KG1 (cell line): ENCODE results near the gene DAW1.
"Not testable (repeated sequence)": the region's sequence is repeated elsewhere in the genome, so short reads cannot be mapped to it uniquely, and the experiment has no call there.

ENCODE experiments used
- DNase-seq: peaks from one replicate; lab custom pipeline; 2025; lab: John Stamatoyannopoulos, UW

Gene DAW1

DNA sequence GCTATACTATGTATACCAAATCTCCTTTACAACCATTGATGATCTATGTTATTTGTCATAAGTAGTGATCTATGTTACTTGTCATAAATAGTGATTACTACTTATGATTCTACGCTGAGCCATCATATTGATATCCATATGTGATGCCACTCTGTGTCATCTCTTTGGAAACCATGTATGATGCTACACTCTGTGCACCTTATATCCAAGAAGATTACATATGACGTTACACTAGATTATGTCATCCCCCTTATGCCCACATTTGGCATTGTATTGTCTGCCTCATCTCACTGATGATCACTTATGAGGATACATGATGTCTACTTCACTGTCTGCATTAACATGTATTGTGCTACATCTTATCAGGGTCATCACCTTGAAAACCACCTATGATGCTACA is 42.9 kb downstream of the DAW1 start:
- no peak for DNase-seq

DNA sequence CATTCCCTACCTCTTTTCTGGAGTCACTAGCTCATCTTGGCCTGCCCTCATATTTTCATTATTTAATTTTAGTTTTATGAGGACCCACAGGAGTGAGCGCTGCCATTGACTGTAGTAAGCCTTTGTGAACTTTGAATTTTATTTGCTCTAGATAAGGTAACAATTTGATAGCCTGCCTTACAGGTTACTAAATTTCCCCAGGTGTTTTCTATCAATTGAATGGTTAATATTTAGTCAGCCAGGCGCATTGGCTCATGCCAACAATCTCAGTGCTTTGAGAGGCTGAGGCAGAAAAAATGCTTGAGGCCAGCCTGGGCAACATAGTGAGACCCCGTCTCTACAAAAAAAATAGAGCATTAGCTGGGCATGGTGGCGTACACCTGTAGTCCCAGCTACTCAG is 50.2 kb downstream of the DAW1 start:
- no peak for DNase-seq

DNA sequence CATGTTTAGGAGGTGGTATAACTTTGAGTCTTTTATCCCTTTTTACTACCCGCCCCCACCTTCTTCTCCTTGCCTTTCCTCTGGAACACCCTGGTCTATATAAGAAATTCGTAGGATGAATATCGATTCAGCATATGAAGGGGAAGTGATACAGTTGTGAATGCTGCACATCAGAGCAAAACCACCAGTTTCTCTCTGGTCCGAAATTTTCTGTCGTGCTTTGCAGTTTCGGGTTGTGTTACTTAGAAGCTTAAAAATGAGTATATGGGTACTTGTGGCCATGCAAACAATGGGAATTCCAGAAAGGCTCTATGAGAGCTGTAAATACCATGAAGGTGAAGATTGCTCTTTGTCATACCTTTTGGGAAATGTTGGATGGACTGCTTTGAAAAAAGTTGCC is 60.6 kb downstream of the DAW1 start:
- no peak for DNase-seq

DNA sequence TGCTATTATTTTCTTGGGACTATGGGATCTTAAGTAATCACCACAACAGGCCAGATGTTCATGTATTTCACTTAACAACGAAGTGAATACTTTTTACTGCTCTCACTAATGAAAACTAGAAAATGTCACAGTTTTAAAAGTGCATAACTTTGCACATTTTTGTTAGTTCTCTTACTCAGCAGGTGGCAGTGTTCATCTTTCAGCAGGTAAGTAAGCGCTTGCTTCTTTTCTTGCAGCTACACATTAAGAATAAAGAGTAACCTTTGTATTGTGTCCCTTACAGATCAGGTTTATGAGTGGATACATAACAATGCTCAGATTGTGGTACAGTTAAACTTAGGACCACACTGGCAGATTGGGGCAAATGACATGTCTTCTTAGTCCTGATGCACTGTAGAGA is 61.0 kb downstream of the DAW1 start:
- DNase-seq: no peak

DNA sequence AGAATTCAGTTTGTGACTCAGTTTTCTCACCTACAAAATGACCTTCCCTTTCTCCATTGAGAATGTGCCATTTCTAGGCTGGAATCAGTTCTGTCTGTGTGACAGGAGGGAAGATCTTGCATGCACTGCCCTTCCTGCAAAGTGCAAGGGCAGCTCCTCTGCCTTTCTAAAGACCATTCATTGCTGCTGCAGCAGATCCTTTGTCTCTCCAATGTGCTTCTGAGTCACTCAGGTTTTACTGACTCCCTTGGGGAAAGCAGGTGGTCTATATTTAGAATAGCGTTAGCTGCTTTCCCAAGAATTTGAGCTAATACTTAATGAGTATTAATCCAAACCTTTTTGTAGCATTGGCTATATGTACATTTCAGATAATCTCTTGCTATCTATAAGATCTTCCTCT is 62.5 kb downstream of the DAW1 start:
- DNase-seq: no peak

DNA sequence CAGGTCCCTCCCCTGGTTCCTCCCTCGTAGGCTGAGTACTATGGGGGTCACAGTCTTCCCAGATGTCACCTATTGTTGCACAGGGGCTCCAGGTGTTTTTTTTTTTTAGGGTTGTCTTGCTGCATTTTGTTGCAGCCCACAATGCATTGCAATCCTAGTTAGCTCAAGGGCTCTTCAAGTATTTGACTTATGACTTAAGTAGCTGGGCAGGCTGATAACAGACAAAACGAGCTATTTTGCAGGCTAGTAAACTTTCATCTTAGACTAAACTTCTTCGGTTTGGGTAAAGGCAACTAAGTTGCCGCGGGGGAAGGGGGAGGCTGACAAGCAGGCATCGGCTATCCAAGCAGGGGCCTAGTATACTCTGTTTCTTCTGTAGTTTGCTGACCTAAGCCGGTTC is 64.8 kb downstream of the DAW1 start:
- not testable (repeated sequence) for DNase-seq

DNA sequence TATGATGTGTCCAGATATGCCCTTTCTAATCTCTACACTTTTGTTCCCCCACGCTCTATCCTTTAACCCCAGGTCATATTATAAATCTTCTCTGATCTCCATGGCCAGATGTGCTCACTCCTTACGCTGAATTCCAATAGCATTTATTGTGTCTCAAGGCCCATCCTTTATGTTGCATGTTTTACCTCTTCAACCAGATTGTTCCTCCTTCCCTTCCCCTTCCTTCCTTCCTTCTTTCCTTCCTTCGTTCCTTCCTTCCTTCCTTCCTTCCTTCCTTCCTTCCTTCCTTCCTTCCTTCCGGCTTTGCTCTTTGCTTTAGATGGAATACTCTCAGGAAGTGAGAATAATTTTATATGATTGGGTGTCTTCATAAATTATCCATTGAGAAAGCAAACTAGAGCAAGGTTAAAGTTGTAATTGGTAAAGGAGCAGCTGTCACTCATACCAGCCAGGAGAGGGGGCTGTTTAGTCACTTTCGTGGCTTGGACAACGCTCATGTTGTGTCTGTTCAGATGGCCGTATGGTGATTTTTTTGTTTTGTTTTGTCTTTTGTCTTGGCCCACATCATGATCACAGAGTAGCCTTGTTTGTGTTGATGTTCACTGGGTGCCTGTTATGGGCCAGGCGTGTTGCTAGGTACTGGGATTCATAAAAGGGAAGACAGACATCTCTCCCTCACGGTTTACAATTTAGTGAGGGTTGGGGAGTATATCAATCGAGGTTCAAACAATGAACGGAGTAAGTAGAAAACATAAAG is 68.0 kb downstream of the DAW1 start:
- DNase-seq: no peak

DNA sequence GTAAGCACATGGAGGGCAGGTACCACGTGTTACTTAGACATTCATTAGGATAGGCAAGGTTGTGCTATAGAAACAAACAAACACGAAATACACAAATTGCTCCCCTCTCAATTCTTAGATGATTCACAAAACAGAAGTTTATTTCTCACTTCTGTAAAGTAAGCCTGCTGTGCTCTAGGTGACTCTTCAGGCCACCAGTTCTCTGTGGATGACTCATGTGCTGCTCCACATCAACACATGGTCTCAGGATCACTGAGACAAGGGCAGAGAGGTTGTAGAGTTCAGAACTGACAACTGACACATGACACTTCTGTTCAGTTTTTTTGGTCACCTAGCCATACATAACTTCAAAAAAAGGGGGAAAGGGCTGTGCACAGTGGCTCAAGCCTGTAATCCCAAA is 70.6 kb downstream of the DAW1 start:
- no peak for DNase-seq

DNA sequence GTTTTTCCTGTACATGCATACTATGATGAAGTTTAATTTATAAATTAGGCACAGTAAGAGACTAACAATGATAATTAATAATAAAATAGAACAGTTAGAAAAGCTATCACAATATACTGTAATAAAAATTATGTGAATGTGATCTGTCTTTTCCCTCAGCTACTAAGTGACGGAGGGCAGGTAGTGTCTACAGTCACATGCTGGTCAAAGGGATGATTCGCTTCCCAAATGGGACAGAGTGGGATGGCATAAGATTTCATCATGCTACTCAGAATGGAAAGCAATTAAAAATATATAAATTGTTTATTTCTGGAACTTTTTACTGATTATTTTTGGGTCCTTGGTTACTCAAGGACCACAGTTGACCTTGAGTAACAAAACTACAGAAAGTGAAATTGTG is 71.5 kb downstream of the DAW1 start:
- DNase-seq: no peak

DNA sequence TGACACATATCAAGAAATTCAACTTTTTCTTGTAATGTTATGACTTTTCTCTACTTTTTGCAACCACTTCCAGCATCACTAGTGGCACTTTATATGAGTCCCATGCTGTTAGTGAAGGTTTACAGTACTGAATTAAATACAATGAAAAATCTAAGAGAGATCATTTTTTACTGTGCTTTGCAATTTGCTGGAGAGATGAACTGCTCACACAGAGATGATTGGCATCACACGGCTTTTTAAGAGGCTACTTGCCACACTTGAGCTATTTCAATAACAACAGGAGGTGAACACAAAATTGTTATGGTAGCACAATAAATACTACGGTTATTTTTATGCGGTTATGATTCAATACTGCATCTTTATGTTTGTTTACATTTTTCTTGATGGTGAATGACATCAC is 88.9 kb downstream of the DAW1 start:
- no peak for DNase-seq

DNA sequence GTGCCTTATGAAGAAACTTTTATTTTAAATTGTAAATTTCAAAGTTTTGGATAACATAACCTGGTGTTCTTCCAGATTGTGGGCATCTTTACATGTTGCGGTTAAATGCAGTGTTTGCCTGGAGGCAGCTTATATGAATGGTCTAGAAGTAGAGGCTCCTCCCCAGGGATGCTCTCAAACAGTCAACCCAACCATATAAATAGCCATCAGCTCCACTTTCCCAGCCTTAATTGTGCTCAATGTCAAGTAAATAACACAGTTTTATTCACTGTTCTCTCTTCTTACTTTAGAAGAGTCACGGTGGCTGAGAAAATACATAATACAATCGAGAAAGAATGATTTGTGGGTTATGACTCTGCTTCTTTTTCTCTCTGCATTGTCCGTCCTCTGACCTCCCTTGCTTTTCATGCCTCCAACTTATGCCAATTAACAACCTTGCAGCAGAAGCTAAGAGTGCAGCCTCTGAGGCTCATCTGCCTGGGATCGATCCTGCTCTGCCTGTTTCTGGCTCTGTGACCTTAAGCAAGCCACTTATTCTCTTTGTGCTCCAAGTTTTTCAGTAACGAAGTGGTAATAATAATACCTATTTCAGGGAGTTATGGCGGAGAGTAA is 100.3 kb downstream of the DAW1 start:
- DNase-seq: no peak

DNA sequence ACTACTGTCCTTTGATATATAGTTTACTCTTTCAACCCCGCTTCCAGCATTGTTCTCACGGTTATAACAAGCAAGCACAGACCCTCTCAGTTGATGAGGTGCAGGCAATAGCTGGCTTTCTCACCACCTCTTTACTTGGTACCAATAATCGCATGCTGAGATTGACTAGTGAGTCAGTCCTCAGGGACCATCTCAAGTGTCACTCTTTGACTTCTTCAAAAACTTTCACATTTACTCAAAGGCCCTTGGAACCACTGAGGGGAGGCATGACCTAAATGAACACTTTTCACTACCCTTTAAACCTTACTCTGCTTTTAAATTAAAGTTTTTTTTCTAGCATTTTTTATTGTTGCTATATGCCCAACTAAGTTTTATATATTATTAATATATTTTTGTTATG is 101.8 kb downstream of the DAW1 start:
- DNase-seq: no peak
